HCT116 (cell line): Measurements from ENCODE around the gene KCNJ10. TPM values are rescaled to one million over a fixed set of nuclear protein-coding genes. Genes with fewer than 3 reads are reported as not detected.

Experiments
- ATAC-seq: fragments of 200-7000 bp; cut with Tn5 transposase; 2 replicates; pipeline ENCODE4 v1.9.1; 2020; ENCODE audit warnings: mild to moderate bottlenecking, moderate library complexity
- BruUV-seq: library from RNA; stranded (reverse); fragments of 400-500 nt; replicated peaks from 2 replicates; lab custom pipeline; 2021; lab: Mats Ljungman, UMichigan
- CTCF ChIA-PET: fragments of 300-600 bp; sonication (Branson Sonifier 250); formaldehyde crosslinking; loops from one replicate; lab custom pipeline; 2021; ENCODE audit warnings: antibody characterized with exemption; lab: Charles Lee
- POLR2A ChIA-PET: fragments of 300-600, 350-600 bp; sonication (Branson Sonifier 250); formaldehyde crosslinking; loops from one replicate; lab custom pipeline; 2021; ENCODE audit warnings: antibody characterized with exemption; lab: Charles Lee
- RAD21 ChIA-PET, 2 experiments: fragments of 300-600 bp; sonication (Branson Sonifier 250); formaldehyde crosslinking; loops; one replicate each; lab custom pipeline; 2023; ENCODE audit warnings: low total read pairs in 2 of 2; ENCODE audit not compliant: uncharacterized antibody in 2 of 2, unreplicated experiment in 2 of 2, low non-redundant PET in 1 of 2; lab: Charles Lee
- DNase-seq: peaks from one replicate; pipeline ENCODE4 v3.0.0-alpha.2; 2010; ENCODE audit warnings: low read depth, low spot score
- H2AFZ ChIP-seq: fragments of 200-600 bp; shearing (Covaris generic), sonication (generic); 2 replicates; pipeline ENCODE4 v1.6.1; 2017; ENCODE audit warnings: low read depth, mixed run types, mixed read lengths, antibody characterized with exemption, low read length; ENCODE audit not compliant: poor library complexity, severe bottlenecking
- H3K27ac ChIP-seq: 2 replicates; pipeline ENCODE4 v1.5.1; 2012; ENCODE audit warnings: low read depth, low read length
- H3K27me3 ChIP-seq: fragments of 200-600 bp; sonication (generic); 2 replicates; pipeline ENCODE4 v1.6.1; 2016; ENCODE audit warnings: mixed run types, low read length, mixed read lengths; ENCODE audit not compliant: insufficient read depth
- H3K36me3 ChIP-seq, 2 experiments: fragments of 200-500 bp in 1 of 2; fragments of 200-600 bp in 1 of 2; sonication (Bioruptor generic) in 1 of 2; sonication (generic) in 1 of 2; 2 replicates each; pipeline versions ENCODE4 v1.5.1 to v1.6.1; 2014 to 2016; ENCODE audit warnings: low read length in 2 of 2, inconsistent platforms in 1 of 2, mixed read lengths in 1 of 2, mixed run types in 1 of 2; ENCODE audit not compliant: insufficient read depth in 2 of 2, control insufficient read depth in 1 of 2
- H3K4me1 ChIP-seq, 2 experiments: fragments of 200-600 bp in 1 of 2; sonication (generic) in 1 of 2; 2 replicates each; pipeline versions ENCODE4 v1.5.1 to v1.6.1; 2012 to 2017; ENCODE audit warnings: low read length in 2 of 2, inconsistent platforms in 1 of 2, mild to moderate bottlenecking in 1 of 2, mixed read lengths in 1 of 2, mixed run types in 1 of 2, moderate library complexity in 1 of 2; ENCODE audit not compliant: insufficient read depth in 2 of 2, control insufficient read depth in 1 of 2
- H3K4me2 ChIP-seq: fragments of 200-600 bp; sonication (generic); 2 replicates; pipeline ENCODE4 v1.6.1; 2017; ENCODE audit warnings: mixed run types, low read length, mixed read lengths
- H3K4me3 ChIP-seq, 2 experiments: fragments of 200-600 bp in 1 of 2; sonication (generic) in 1 of 2; replicated peaks in 1 of 2; 2 replicates each; pipeline ENCODE4 v1.5.1; 2011 to 2016; ENCODE audit warnings: low read length in 2 of 2, control low read depth in 1 of 2, low read depth in 1 of 2, mild to moderate bottlenecking in 1 of 2, mixed read lengths in 1 of 2, mixed run types in 1 of 2
- H3K79me2 ChIP-seq: fragments of 200-600 bp; sonication (generic); 2 replicates; pipeline ENCODE4 v1.6.1; 2017; ENCODE audit warnings: mild to moderate bottlenecking, mixed run types, low read length, moderate library complexity, mixed read lengths; ENCODE audit not compliant: insufficient read depth
- H3K9ac ChIP-seq: fragments of 200-600 bp; sonication (generic); 2 replicates; pipeline ENCODE4 v1.6.1; 2016; ENCODE audit warnings: low read length, mixed read lengths
- H3K9me2 ChIP-seq: fragments of 200-600 bp; sonication (generic), shearing (Covaris generic); 2 replicates; pipeline ENCODE4 v1.6.1; 2017; ENCODE audit warnings: mixed run types, mild to moderate bottlenecking, moderate library complexity; ENCODE audit not compliant: insufficient read depth
- H3K9me3 ChIP-seq, 2 experiments: fragments of 200-500 bp in 1 of 2; fragments of 200-600 bp in 1 of 2; sonication (Bioruptor generic) in 1 of 2; sonication (generic) in 1 of 2; 2 replicates each; pipeline ENCODE4 v1.6.1; 2014 to 2017; ENCODE audit warnings: low read length in 2 of 2, mixed read lengths in 2 of 2, inconsistent platforms in 1 of 2, low read depth in 1 of 2, mild to moderate bottlenecking in 1 of 2, mixed run types in 1 of 2, moderate library complexity in 1 of 2; ENCODE audit not compliant: control insufficient read depth in 1 of 2, insufficient read depth in 1 of 2
- H4K20me1 ChIP-seq: fragments of 200-600 bp; sonication (generic), shearing (Covaris generic); 2 replicates; pipeline ENCODE4 v1.6.1; 2017; ENCODE audit warnings: mixed run types, mild to moderate bottlenecking, moderate library complexity; ENCODE audit not compliant: insufficient read depth
- CTCF ChIP-seq, 3 experiments: fragments of 200-600 bp in 1 of 3; sonication (generic) in 1 of 3; IDR thresholded peaks in 2 of 3; conservative IDR thresholded peaks in 1 of 3; 2 replicates each; pipeline ENCODE4 v1.5.1; 2012 to 2017; ENCODE audit warnings: low read depth in 2 of 3, low read length in 2 of 3, antibody characterized with exemption in 1 of 3, borderline replicate concordance in 1 of 3, control low read depth in 1 of 3, mild to moderate bottlenecking in 1 of 3, mixed read lengths in 1 of 3, mixed run types in 1 of 3, moderate library complexity in 1 of 3; ENCODE audit not compliant: insufficient read depth in 1 of 3
- ELF1 ChIP-seq: IDR thresholded peaks from 2 replicates; pipeline ENCODE4 v1.6.1; 2012; ENCODE audit warnings: low read depth, borderline replicate concordance
- EZH2phosphoT487 ChIP-seq: fragments of 200-600 bp; IDR thresholded peaks from 2 replicates; pipeline ENCODE4 v1.6.1; 2018; ENCODE audit warnings: antibody characterized with exemption, borderline replicate concordance
- JUND ChIP-seq: IDR thresholded peaks from 2 replicates; pipeline ENCODE4 v1.6.1; 2012
- RAD21 ChIP-seq: IDR thresholded peaks from 2 replicates; pipeline ENCODE4 v1.6.1; 2012; ENCODE audit warnings: low read depth, mild to moderate bottlenecking
- REST ChIP-seq: IDR thresholded peaks from 2 replicates; pipeline ENCODE4 v1.6.1; 2012; ENCODE audit warnings: low read depth
- SP1 ChIP-seq: IDR thresholded peaks from 2 replicates; pipeline ENCODE4 v1.6.1; 2012; ENCODE audit warnings: low read depth
- ZFX ChIP-seq: fragments of 450-650 bp; IDR thresholded peaks from 2 replicates; pipeline ENCODE4 v1.6.1; 2017
- ZNF274 ChIP-seq: fragments of 200-500 bp; sonication (Bioruptor generic); IDR thresholded peaks from 2 replicates; pipeline ENCODE4 v1.6.1; 2014; ENCODE audit warnings: mild to moderate bottlenecking, low read depth, low read length, inconsistent platforms
- intact Hi-C: fragments of 100-400 bp; cut with micrococcal nuclease; formaldehyde crosslinking; loops from 2 replicates; pipeline ENCODE4 v1.10.0; 2022
- total RNA-seq: library from RNA; stranded (reverse); gene quantifications from one replicate; pipeline ENCODE4 v1.2.1, GENCODE V29; 2021; ENCODE audit not compliant: unreplicated experiment

Gene KCNJ10
- total RNA-seq, 1 experiment from 2014 or later: 0.57 TPM

GRCh38 chr1:159953536-159954515 is 116.1 kb downstream of the KCNJ10 start, which contains the start of gene SLAMF9:
Gene SLAMF9, minus strand, starts transcription at chr1:159954237. Its CDS starts 100 bp downstream, at chr1:159954137.
- DNase-seq: no peak
- Histone ChIP-seq H3K27ac (no peak within 1 kb of the TSS), H3K4me3 (no peak within 1 kb of the TSS), H4K20me1 (no peaks in the 10 kb centered on the region), H3K9me2 (no peaks in the 10 kb centered on the region), H3K4me2 (no peak within 1 kb of the TSS), H3K9me3 (no peaks in the 10 kb centered on the region), H3K4me1 (peaks cover 0 to under 1% of the 10 kb centered on the region in 2 experiments; a peak in 1 of 4 replicates), H3K36me3 (no peaks in the 10 kb centered on the region), H3K79me2 (no peaks in the 10 kb centered on the region), H2AFZ (no peak within 1 kb of the TSS), H3K27me3 (peaks cover 10% of the 10 kb centered on the region), H3K9ac (no peak within 1 kb of the TSS)
- TF ChIP-seq ZFX: no peak
- no peak for TF ChIP-seq RAD21
- no peak for TF ChIP-seq CTCF (IDR thresholded peaks at IDR 0.05 in 2 of 3, conservative IDR thresholded peaks at IDR 0.05 in 1 of 3; ENCODE audit: borderline replicate concordance in 1 of 3, insufficient read depth in 1 of 3, low read depth in 2 of 3, low read length in 2 of 3)
- no peak for TF ChIP-seq JUND
- TF ChIP-seq REST: no peak
- no peak for TF ChIP-seq ELF1
- no peak for TF ChIP-seq SP1
- TF ChIP-seq EZH2phosphoT487: no peak
- no peak for TF ChIP-seq ZNF274
- POLR2A ChIA-PET: no interaction called here
- no peak for ATAC-seq
- BruUV-seq: no TSS peak
- RAD21 ChIA-PET: interaction anchor here in 1 of 2 experiments (1.6 kb wide), 1 partner anchor 52 kb away, joined by 4 read pairs; no protein-coding TSS in a partner anchor
- CTCF ChIA-PET: interaction anchor here (2.9 kb wide), 1 partner anchor 53 kb away, joined by 11 read pairs; no protein-coding TSS in a partner anchor
- intact Hi-C loops: no loop called here
